ENCODE measurements around the gene AP1M2. TPM values are rescaled to one million over a fixed set of nuclear protein-coding genes. Genes with fewer than 3 reads are reported as not detected.

The AP1M2 gene
- total and polyA plus RNA-seq, 4 donors: 0.05 to 15.0 TPM; not detected in 2

- WGBS, 2 donors: 0% methylated on average over 51 to 71 of the region's 71 CpGs
- DNase-seq (peak; percentile 100), ATAC-seq (ENCODE audit: low FRiP score) (peak; percentile 95)
- intact Hi-C loops (cut with DNase I): loop anchor here in 1 of 2 donors (5.0 kb wide), 2 partner anchors 67 to 92 kb away; partner anchors contain the start of gene KEAP1
- peak within 1 kb of the TSS in 1 of 2 donors; percentile 38 for H3K27ac ChIP-seq (ENCODE audit: low read depth in 1 of 2, low read length in 2 of 2)
- H3K4me1 ChIP-seq (ENCODE audit: control insufficient read depth in 1 of 2, insufficient read depth in 2 of 2, low read length in 2 of 2): no peaks in the 10 kb centered on the region
- H3K36me3 ChIP-seq (ENCODE audit: control insufficient read depth in 1 of 2, insufficient read depth in 2 of 2, low read length in 1 of 2): no peaks in the 10 kb centered on the region
- no peaks in the 10 kb centered on the region for H3K9me3 ChIP-seq (ENCODE audit: control insufficient read depth, low read length)
- no peaks in the 10 kb centered on the region for H3K27me3 ChIP-seq (ENCODE audit: control insufficient read depth in 1 of 2, insufficient read depth in 2 of 2, low read length in 1 of 2)
- peak within 1 kb of the TSS; percentile 75 to 88 for H3K4me3 ChIP-seq (ENCODE audit: low read length in 2 of 2)
These were observed 18.1 kb downstream of the AP1M2 start, which contains the start of gene CDKN2D for GRCh38 chr19:10568826-10569651. CDKN2D (minus strand) TSS chr19:10568979; CDS start chr19:10568653, 326 bp downstream.

GRCh38 chr19:10568062-10568825 is 18.9 kb downstream of the AP1M2 start:
- peak overlapping the region; percentile 75 to 88 for H3K4me3 ChIP-seq (ENCODE audit: low read length in 2 of 2)
- ATAC-seq (ENCODE audit: low FRiP score) (no peak), DNase-seq (no peak)
- H3K4me1 ChIP-seq (ENCODE audit: control insufficient read depth in 1 of 2, insufficient read depth in 2 of 2, low read length in 2 of 2): no peaks in the 10 kb centered on the region
- no peaks in the 10 kb centered on the region for H3K36me3 ChIP-seq (ENCODE audit: control insufficient read depth in 1 of 2, insufficient read depth in 2 of 2, low read length in 1 of 2)
- intact Hi-C loops (cut with DNase I): loop anchor here in 1 of 2 donors (5.0 kb wide), 2 partner anchors 66 to 91 kb away; partner anchors contain the start of gene KEAP1
- 1 to 2% methylated on average over 54 to 58 of the region's 58 CpGs for WGBS, 2 donors
- peak overlapping the region in 1 of 2 donors; percentile 38 for H3K27ac ChIP-seq (ENCODE audit: low read depth in 1 of 2, low read length in 2 of 2)
- no peaks in the 10 kb centered on the region for H3K9me3 ChIP-seq (ENCODE audit: control insufficient read depth, low read length)
- H3K27me3 ChIP-seq (ENCODE audit: control insufficient read depth in 1 of 2, insufficient read depth in 2 of 2, low read length in 1 of 2): no peaks in the 10 kb centered on the region

- H3K36me3 ChIP-seq (ENCODE audit: control insufficient read depth in 1 of 2, insufficient read depth in 2 of 2, low read length in 1 of 2): no peaks in the 10 kb centered on the region
- H3K27ac ChIP-seq (ENCODE audit: low read depth in 1 of 2, low read length in 2 of 2): no peak overlapping the region
- H3K4me1 ChIP-seq (ENCODE audit: control insufficient read depth in 1 of 2, insufficient read depth in 2 of 2, low read length in 2 of 2): no peaks in the 10 kb centered on the region
- no peaks in the 10 kb centered on the region for H3K27me3 ChIP-seq (ENCODE audit: control insufficient read depth in 1 of 2, insufficient read depth in 2 of 2, low read length in 1 of 2)
- ATAC-seq (ENCODE audit: low FRiP score): no peak
- 55 to 62% methylated on average over 5 of the region's 5 CpGs for WGBS, 2 donors
- no peaks in the 10 kb centered on the region for H3K9me3 ChIP-seq (ENCODE audit: control insufficient read depth, low read length)
- intact Hi-C loops (cut with DNase I): loop anchor here in 1 of 2 donors (5.0 kb wide), 2 partner anchors 65 to 90 kb away; partner anchors contain the start of gene KEAP1
- no peak for DNase-seq
- H3K4me3 ChIP-seq (ENCODE audit: low read length in 2 of 2): no peak overlapping the region
These were observed 19.5 kb downstream of the AP1M2 start for GRCh38 chr19:10567656-10568055.

- no peaks in the 10 kb centered on the region for H3K4me1 ChIP-seq (ENCODE audit: control insufficient read depth in 1 of 2, insufficient read depth in 2 of 2, low read length in 2 of 2)
These were observed 20.3 kb downstream of the AP1M2 start for GRCh38 chr19:10566658-10567410.

GRCh38 chr19:10566408-10566657 is 20.8 kb downstream of the AP1M2 start:
- H3K4me1 ChIP-seq (ENCODE audit: control insufficient read depth in 1 of 2, insufficient read depth in 2 of 2, low read length in 2 of 2): no peaks in the 10 kb centered on the region

More at GRCh38 chr19:10566658-10567410, 20.3 kb downstream of the AP1M2 start:
- ATAC-seq (ENCODE audit: low FRiP score) (no peak), DNase-seq (peak in 1 of 2 donors; percentile 64)
- intact Hi-C loops (cut with DNase I): loop anchor here in 1 of 2 donors (5.0 kb wide), 2 partner anchors 65 to 90 kb away; partner anchors contain the start of gene KEAP1
- Histone ChIP-seq H3K9me3 (ENCODE audit: control insufficient read depth, low read length) (no peaks in the 10 kb centered on the region), H3K36me3 (ENCODE audit: control insufficient read depth in 1 of 2, insufficient read depth in 2 of 2, low read length in 1 of 2) (no peaks in the 10 kb centered on the region), H3K27me3 (ENCODE audit: control insufficient read depth in 1 of 2, insufficient read depth in 2 of 2, low read length in 1 of 2) (no peaks in the 10 kb centered on the region), H3K27ac (ENCODE audit: low read depth in 1 of 2, low read length in 2 of 2) (peak overlapping the region in 1 of 2 donors; percentile 41), H3K4me3 (ENCODE audit: low read length in 2 of 2) (no peak overlapping the region)
- 62 to 63% methylated on average over 19 of the region's 19 CpGs for WGBS, 2 donors

GRCh38 chr19:10565567-10566407 is 21.3 kb downstream of the AP1M2 start, which contains the start of gene KRI1:
KRI1 (minus strand) TSS chr19:10566010; CDS start chr19:10565999, 11 bp downstream.
- Histone ChIP-seq H3K4me3 (ENCODE audit: low read length in 2 of 2) (peak within 1 kb of the TSS; percentile 51 to 59), H3K36me3 (ENCODE audit: control insufficient read depth in 1 of 2, insufficient read depth in 2 of 2, low read length in 1 of 2) (no peaks in the 10 kb centered on the region), H3K9me3 (ENCODE audit: control insufficient read depth, low read length) (no peaks in the 10 kb centered on the region), H3K27me3 (ENCODE audit: control insufficient read depth in 1 of 2, insufficient read depth in 2 of 2, low read length in 1 of 2) (no peaks in the 10 kb centered on the region), H3K27ac (ENCODE audit: low read depth in 1 of 2, low read length in 2 of 2) (peak within 1 kb of the TSS in 1 of 2 donors; percentile 54), H3K4me1 (ENCODE audit: control insufficient read depth in 1 of 2, insufficient read depth in 2 of 2, low read length in 2 of 2) (no peaks in the 10 kb centered on the region)
- peak; percentile 99 to 100 for DNase-seq
- peak; percentile 91 for ATAC-seq (ENCODE audit: low FRiP score)
- WGBS, 2 donors: 0% methylated on average over 84 to 94 of the region's 94 CpGs
- intact Hi-C loops (cut with DNase I): loop anchor here in 1 of 2 donors (5.0 kb wide), 2 partner anchors 63 to 88 kb away; partner anchors contain the start of gene KEAP1

More at GRCh38 chr19:10566408-10566657, 20.8 kb downstream of the AP1M2 start:
- Histone ChIP-seq H3K36me3 (ENCODE audit: control insufficient read depth in 1 of 2, insufficient read depth in 2 of 2, low read length in 1 of 2) (no peaks in the 10 kb centered on the region), H3K27ac (ENCODE audit: low read depth in 1 of 2, low read length in 2 of 2) (peak overlapping the region in 1 of 2 donors; percentile 54), H3K27me3 (ENCODE audit: control insufficient read depth in 1 of 2, insufficient read depth in 2 of 2, low read length in 1 of 2) (no peaks in the 10 kb centered on the region), H3K4me3 (ENCODE audit: low read length in 2 of 2) (no peak overlapping the region), H3K9me3 (ENCODE audit: control insufficient read depth, low read length) (no peaks in the 10 kb centered on the region)
- DNase-seq (no peak), ATAC-seq (ENCODE audit: low FRiP score) (no peak)
- intact Hi-C loops (cut with DNase I): loop anchor here in 1 of 2 donors (5.0 kb wide), 2 partner anchors 64 to 89 kb away; partner anchors contain the start of gene KEAP1
- WGBS, 2 donors: 3 to 6% methylated on average over 4 of the region's 4 CpGs

- no peaks in the 10 kb centered on the region for H3K27me3 ChIP-seq (ENCODE audit: control insufficient read depth in 1 of 2, insufficient read depth in 2 of 2, low read length in 1 of 2)
- H3K9me3 ChIP-seq (ENCODE audit: control insufficient read depth, low read length): no peaks in the 10 kb centered on the region
- H3K4me3 ChIP-seq (ENCODE audit: low read length in 2 of 2): peak overlapping the region; percentile 51 to 59
- intact Hi-C loops (cut with DNase I): loop anchor here in 1 of 2 donors (5.0 kb wide), 2 partner anchors 63 to 88 kb away; partner anchors contain the start of gene KEAP1
- H3K36me3 ChIP-seq (ENCODE audit: control insufficient read depth in 1 of 2, insufficient read depth in 2 of 2, low read length in 1 of 2): no peaks in the 10 kb centered on the region
- ATAC-seq (ENCODE audit: low FRiP score) (no peak), DNase-seq (no peak)
- 26 to 27% methylated on average over 9 to 10 of the region's 10 CpGs for WGBS, 2 donors
- H3K27ac ChIP-seq (ENCODE audit: low read depth in 1 of 2, low read length in 2 of 2): peak overlapping the region in 1 of 2 donors; percentile 38
- H3K4me1 ChIP-seq (ENCODE audit: control insufficient read depth in 1 of 2, insufficient read depth in 2 of 2, low read length in 2 of 2): no peaks in the 10 kb centered on the region
These were observed 22.0 kb downstream of the AP1M2 start for GRCh38 chr19:10565028-10565566.
